ENCODE results near the gene ABCB9. TPM values are rescaled to one million over a fixed set of nuclear protein-coding genes. Genes with fewer than 3 reads are reported as not detected.
A peak's percentile ranks its signal among the peaks of the same experiment; 100 is the strongest.
"Not testable (repeated sequence)": the region's sequence is repeated elsewhere in the genome, so short reads cannot be mapped to it uniquely, and the experiment has no call there.

ABCB9 gene
- total RNA-seq, 1 donor from 2014 or later: 2.9 TPM

- TF ChIP-seq, protein P1, sequence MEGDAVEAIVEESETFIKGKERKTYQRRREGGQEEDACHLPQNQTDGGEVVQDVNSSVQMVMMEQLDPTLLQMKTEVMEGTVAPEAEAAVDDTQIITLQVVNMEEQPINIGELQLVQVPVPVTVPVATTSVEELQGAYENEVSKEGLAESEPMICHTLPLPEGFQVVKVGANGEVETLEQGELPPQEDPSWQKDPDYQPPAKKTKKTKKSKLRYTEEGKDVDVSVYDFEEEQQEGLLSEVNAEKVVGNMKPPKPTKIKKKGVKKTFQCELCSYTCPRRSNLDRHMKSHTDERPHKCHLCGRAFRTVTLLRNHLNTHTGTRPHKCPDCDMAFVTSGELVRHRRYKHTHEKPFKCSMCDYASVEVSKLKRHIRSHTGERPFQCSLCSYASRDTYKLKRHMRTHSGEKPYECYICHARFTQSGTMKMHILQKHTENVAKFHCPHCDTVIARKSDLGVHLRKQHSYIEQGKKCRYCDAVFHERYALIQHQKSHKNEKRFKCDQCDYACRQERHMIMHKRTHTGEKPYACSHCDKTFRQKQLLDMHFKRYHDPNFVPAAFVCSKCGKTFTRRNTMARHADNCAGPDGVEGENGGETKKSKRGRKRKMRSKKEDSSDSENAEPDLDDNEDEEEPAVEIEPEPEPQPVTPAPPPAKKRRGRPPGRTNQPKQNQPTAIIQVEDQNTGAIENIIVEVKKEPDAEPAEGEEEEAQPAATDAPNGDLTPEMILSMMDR (IDR thresholded peaks at IDR 0.05): no peak
- Histone ChIP-seq H3K4me1 (peaks cover 45% of the 10 kb centered on the region), H3K4me3 (peak within 1 kb of the TSS; percentile 74), H3K36me3 (no peaks in the 10 kb centered on the region), H3K9me3 (no peaks in the 10 kb centered on the region), H3K27me3 (ENCODE audit: low read depth) (no peaks in the 10 kb centered on the region), H3K27ac (peak within 1 kb of the TSS; percentile 94)
- intact Hi-C loops (cut with DNase I): no loop called here
- DNase-seq: peak; percentile 89
- peak; percentile 78 to 89 for ATAC-seq
Observed at GRCh38 chr12:122895704-122896636, 70.3 kb downstream of the ABCB9 start, which contains the start of gene VPS37B. Gene VPS37B, minus strand, starts transcription at chr12:122896124. Its CDS starts 62 bp downstream, at chr12:122896062.

- H3K36me3 ChIP-seq: no peaks in the 10 kb centered on the region
- no peaks in the 10 kb centered on the region for H3K9me3 ChIP-seq
- no peaks in the 10 kb centered on the region for H3K27me3 ChIP-seq (ENCODE audit: low read depth)
- peaks cover 52% of the 10 kb centered on the region for H3K4me1 ChIP-seq
- ATAC-seq: peak; percentile 3 to 18
- intact Hi-C loops (cut with DNase I): no loop called here
- H3K27ac ChIP-seq: peak overlapping the region; percentile 94
- DNase-seq: no peak
- TF ChIP-seq, protein P1 (IDR thresholded peaks at IDR 0.05): no peak
- H3K4me3 ChIP-seq: peak overlapping the region; percentile 74
Observed at GRCh38 chr12:122895320-122895703, 71.0 kb downstream of the ABCB9 start.

- ATAC-seq: peak; percentile 61 to 65
- peak; percentile 82 for DNase-seq
- peak overlapping the region; percentile 74 for H3K4me3 ChIP-seq
- peaks cover 61% of the 10 kb centered on the region for H3K4me1 ChIP-seq
- intact Hi-C loops (cut with DNase I): no loop called here
- TF ChIP-seq, protein P1 (IDR thresholded peaks at IDR 0.05): no peak
- no peaks in the 10 kb centered on the region for H3K27me3 ChIP-seq (ENCODE audit: low read depth)
- H3K9me3 ChIP-seq: no peaks in the 10 kb centered on the region
- H3K27ac ChIP-seq: peak overlapping the region; percentile 94
- H3K36me3 ChIP-seq: no peaks in the 10 kb centered on the region
Observed at GRCh38 chr12:122894193-122895121, 71.8 kb downstream of the ABCB9 start.

GRCh38 chr12:122893208-122894153 is 72.8 kb downstream of the ABCB9 start:
- H3K4me1 ChIP-seq: peaks cover 67% of the 10 kb centered on the region
- peak overlapping the region; percentile 94 for H3K27ac ChIP-seq
- intact Hi-C loops (cut with DNase I): no loop called here
- no peaks in the 10 kb centered on the region for H3K27me3 ChIP-seq (ENCODE audit: low read depth)
- peak overlapping the region; percentile 74 for H3K4me3 ChIP-seq
- TF ChIP-seq, protein P1 (IDR thresholded peaks at IDR 0.05): no peak
- DNase-seq (peak; percentile 68), ATAC-seq (peak; percentile 22 to 50)
- no peaks in the 10 kb centered on the region for H3K36me3 ChIP-seq
- H3K9me3 ChIP-seq: no peaks in the 10 kb centered on the region

GRCh38 chr12:122892724-122893123 is 73.5 kb downstream of the ABCB9 start:
- H3K4me3 ChIP-seq: peak overlapping the region; percentile 2
- H3K36me3 ChIP-seq; H3K9me3 ChIP-seq; H3K27me3 ChIP-seq (ENCODE audit: low read depth); DNase-seq; ATAC-seq; intact Hi-C loops (cut with DNase I): not testable (repeated sequence)
- H3K27ac ChIP-seq: peak overlapping the region; percentile 94
- peaks cover 73% of the 10 kb centered on the region for H3K4me1 ChIP-seq

Measured in lower lobe of right lung (tissue), 2 donors.